Measurements from ENCODE around the gene CSF3. TPM values are rescaled to one million over a fixed set of nuclear protein-coding genes. Genes with fewer than 3 reads are reported as not detected.

CSF3 gene
- total RNA-seq, 2 donors from 2014 or later = 0.37 TPM; not detected in 1

GRCh38 chr17:40032322-40033320, 17.4 kb downstream of the CSF3 start:
- H3K27ac ChIP-seq = peak overlapping the region; percentile 46
- no peak overlapping the region for H3K4me3 ChIP-seq
- peaks cover 5% of the 10 kb centered on the region for H3K36me3 ChIP-seq
- H3K27me3 ChIP-seq = no peaks in the 10 kb centered on the region
- H3K4me1 ChIP-seq = peaks cover 6% of the 10 kb centered on the region
- no peaks in the 10 kb centered on the region for H3K9me3 ChIP-seq
- intact Hi-C loops (cut with DNase I) = no loop called here
- no peak for TF ChIP-seq CTCF (IDR thresholded peaks at IDR 0.05)
- peak overlapping the region; percentile 36 to 69 for H3K9ac ChIP-seq (ENCODE audit: low read depth in 2 of 2, low read length in 2 of 2)
- peak; percentile 89 for DNase-seq

GRCh38 chr17:40033339-40033738, 18.1 kb downstream of the CSF3 start:
- Histone ChIP-seq H3K27me3 (no peaks in the 10 kb centered on the region), H3K9ac (ENCODE audit: low read depth in 2 of 2, low read length in 2 of 2) (no peak overlapping the region), H3K27ac (no peak overlapping the region), H3K4me3 (no peak overlapping the region), H3K36me3 (peaks cover 5% of the 10 kb centered on the region), H3K4me1 (peaks cover 6% of the 10 kb centered on the region), H3K9me3 (no peaks in the 10 kb centered on the region)
- intact Hi-C loops (cut with DNase I) = no loop called here
- DNase-seq = no peak
- TF ChIP-seq CTCF (IDR thresholded peaks at IDR 0.05) = no peak

GRCh38 chr17:40034426-40035161, 19.4 kb downstream of the CSF3 start:
- intact Hi-C loops (cut with DNase I) = no loop called here
- no peak for DNase-seq
- Histone ChIP-seq H3K4me3 (no peak overlapping the region), H3K27me3 (no peaks in the 10 kb centered on the region), H3K9ac (ENCODE audit: low read depth in 2 of 2, low read length in 2 of 2) (no peak overlapping the region), H3K36me3 (peaks cover 5% of the 10 kb centered on the region), H3K9me3 (no peaks in the 10 kb centered on the region), H3K27ac (no peak overlapping the region), H3K4me1 (peaks cover 6% of the 10 kb centered on the region)
- TF ChIP-seq CTCF (IDR thresholded peaks at IDR 0.05) = no peak

GRCh38 chr17:40035162-40035559, 19.9 kb downstream of the CSF3 start:
- no peak overlapping the region for H3K27ac ChIP-seq
- peaks cover 5% of the 10 kb centered on the region for H3K36me3 ChIP-seq
- no peak overlapping the region for H3K4me3 ChIP-seq
- no peak overlapping the region for H3K9ac ChIP-seq (ENCODE audit: low read depth in 2 of 2, low read length in 2 of 2)
- H3K9me3 ChIP-seq = no peaks in the 10 kb centered on the region
- TF ChIP-seq CTCF (IDR thresholded peaks at IDR 0.05) = peak; percentile 44
- no peak for DNase-seq
- H3K27me3 ChIP-seq = no peaks in the 10 kb centered on the region
- peaks cover 6% of the 10 kb centered on the region for H3K4me1 ChIP-seq
- intact Hi-C loops (cut with DNase I) = no loop called here

- peak; percentile 24 for TF ChIP-seq CTCF (IDR thresholded peaks at IDR 0.05)
- no peak overlapping the region for H3K4me3 ChIP-seq
- H3K36me3 ChIP-seq = peaks cover 4% of the 10 kb centered on the region
- no peaks in the 10 kb centered on the region for H3K4me1 ChIP-seq
- peak overlapping the region in 1 of 2 donors; percentile 7 for H3K9ac ChIP-seq (ENCODE audit: low read depth in 2 of 2, low read length in 2 of 2)
- no peak overlapping the region for H3K27ac ChIP-seq
- intact Hi-C loops (cut with DNase I) = no loop called here
- no peaks in the 10 kb centered on the region for H3K27me3 ChIP-seq
- no peaks in the 10 kb centered on the region for H3K9me3 ChIP-seq
- DNase-seq = no peak
Measured at GRCh38 chr17:40038882-40039513, 23.8 kb downstream of the CSF3 start.
